ENCODE results near the gene ARMH1.

Gene ARMH1

DNA sequence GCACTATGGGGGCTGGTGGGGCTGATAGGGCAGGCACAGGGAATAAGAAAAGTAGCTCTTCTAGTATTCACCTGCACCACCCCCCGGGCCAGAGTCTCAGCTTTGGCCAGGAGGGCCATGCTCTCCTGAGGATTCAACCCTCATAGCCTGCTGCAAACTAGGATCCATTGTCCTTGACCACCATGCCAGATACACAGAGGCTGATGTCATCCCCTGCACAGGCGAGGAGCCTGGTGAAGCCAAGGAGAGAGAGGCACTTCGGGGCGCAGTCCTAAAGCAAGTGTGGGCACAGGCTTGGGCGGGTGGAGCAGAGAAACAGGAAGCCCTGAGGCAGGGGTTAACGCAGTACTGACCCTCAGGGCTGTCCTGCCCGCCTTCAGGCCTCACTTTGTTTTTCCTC is 29.7 kb upstream of the ARMH1 start:
- DNase-seq (ENCODE audit: low read depth in 1 of 2, low spot score in 1 of 2), result no peak

DNA sequence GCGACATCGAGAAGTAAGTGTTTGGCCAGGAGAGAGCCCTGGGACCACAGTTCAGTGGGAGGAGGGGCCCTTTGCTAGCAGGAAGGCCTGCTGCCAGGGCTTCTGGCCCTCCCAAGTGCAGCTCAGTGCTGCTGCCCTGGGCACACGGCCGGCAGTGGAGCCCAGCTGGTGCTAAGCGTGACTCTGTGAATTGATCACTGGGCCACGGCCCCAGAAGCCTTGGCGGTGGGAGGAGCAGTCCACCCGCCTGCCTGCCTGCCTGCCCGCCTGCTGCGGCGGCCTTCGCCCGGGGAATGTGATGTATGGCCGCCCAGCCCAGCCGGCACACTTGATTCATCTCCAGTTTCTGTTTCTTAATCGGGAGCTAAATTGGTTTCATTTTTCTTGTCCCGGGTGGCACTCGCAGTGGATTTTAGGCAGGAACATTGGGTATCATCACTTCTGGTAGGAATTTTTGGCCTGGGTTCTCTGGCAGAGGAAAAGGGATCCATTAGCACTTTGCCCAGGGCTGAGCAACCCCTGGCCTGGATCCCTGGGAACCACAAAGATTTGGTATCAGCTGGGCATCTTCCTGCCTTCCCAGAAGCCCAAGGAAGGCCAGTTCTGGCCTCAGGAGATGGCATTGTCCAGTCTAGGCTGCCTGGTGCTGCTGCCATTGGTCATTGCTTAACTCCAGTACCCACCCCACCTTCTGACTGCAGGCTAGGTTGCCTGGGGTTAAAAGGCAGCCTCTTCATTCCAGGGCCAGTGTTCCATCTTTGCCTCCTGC is 28.9 kb upstream of the ARMH1 start:
- no peak for DNase-seq (ENCODE audit: low read depth in 1 of 2, low spot score in 1 of 2)

DNA sequence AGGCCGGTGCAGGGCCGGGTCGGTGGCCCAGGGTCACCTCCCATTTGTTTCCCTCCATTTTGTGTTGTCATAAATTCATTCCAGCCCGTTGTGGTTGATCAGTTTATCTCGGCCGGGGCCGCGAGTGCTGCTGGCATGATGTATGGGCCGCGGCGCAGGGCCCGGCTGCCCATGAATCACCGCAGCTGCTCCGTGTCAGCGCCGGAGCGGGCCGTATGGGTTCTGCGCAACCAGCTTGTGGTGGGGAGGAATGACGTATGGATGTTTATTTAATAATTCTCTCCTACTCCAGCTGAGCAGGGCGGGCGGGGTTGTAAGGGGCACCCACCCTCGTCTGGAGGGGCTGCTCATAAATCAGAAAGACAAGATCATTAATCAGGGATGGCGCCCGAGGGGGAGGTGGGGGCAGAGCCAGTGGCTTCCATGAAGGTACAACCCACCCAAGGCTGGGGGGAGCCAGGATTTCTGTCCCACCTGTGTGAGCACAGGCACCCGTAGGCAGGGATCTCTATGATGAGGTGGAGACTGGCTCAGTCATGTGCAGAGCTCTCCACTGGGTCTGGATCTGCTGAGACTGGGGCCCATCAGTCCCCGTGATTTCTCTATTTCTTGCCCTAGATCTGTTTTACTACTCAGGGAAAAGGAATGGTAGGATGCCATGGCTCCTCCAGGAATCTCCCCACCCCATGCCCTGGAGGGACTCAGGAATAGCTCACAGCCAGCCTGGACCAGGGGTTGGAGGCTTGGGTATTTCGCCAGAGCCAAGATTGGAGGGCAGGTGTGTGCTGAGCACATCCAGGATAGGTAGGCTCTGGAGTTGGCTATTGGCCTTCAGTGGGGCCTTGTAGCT is 28.0 kb upstream of the ARMH1 start:
- DNase-seq (ENCODE audit: low read depth in 1 of 2, low spot score in 1 of 2), result no peak

DNA sequence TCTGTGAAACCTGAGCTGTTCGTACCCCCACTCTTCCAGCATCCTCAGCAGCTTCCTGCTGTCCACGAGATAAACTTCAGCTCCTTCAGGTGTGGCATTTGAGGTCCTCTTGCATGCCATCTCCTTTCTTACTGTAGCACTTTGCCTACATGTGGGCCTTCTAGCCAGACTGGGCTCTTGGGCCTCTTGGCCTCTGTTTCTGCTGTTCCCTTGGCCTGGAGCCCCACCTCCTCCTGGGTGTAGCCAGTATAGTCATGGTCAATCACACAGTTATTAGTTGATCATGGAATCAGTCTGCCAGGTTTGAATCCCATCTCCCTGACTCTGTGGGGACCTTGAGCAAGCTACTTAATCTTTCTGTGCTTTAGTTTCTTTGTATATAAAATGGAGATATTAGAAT is 26.6 kb upstream of the ARMH1 start:
- no peak for DNase-seq (ENCODE audit: low read depth in 1 of 2, low spot score in 1 of 2)

DNA sequence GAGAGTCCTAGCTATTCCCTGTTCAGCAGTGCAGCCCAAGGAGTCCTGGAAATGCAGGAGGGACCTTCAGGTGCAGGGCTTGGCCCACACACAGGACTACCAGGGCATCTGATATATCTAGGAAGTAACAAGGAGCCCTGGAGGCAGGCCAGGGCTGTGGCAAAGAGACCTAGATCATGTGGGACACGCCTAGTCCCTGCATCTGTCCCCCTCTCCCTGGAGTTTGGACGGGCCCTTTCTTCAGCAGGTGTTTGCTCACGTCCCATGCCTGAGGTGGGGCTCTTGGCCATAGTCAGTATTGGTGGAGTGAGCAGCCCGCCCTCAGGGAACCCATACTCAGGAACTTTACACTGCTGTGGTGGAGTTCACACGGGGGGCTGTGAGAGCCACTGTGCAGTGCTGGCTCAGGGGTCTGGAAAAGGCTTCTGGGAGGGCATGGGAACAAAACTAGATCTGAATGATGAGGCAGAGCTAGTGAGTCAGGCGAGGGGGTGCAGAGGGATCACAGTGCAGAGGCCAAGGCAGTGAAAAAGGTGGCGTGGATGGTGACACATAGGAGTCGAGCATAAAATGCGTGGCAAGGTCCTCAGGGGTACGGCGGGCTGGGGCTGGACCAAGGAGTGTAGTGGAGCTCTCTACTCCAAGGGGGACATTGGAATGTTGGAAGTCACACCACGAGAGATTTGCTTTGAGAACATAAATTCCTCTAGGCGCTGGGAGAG is 25.8 kb upstream of the ARMH1 start:
- no peak for DNase-seq (ENCODE audit: low read depth in 1 of 2, low spot score in 1 of 2)

DNA sequence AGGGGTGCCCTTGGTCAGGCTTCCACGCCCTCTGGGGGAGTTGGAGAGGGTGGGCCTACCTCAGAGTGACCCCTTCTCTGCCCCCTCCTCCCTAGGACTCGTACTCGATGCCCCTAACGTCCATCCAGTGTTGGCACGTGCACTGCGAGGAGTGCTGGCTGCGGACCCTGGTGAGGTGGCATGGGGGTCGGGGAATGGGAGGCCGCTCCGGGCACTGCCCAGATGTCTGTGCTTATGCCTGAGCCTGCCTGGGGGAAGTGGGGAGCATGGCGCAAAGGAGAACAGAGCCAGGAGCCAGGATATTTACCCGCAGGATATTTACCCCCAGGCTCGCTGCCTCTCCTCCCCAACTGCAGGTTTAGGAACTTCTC is 24.7 kb upstream of the ARMH1 start:
- DNase-seq (ENCODE audit: low read depth in 1 of 2, low spot score in 1 of 2), result no peak

DNA sequence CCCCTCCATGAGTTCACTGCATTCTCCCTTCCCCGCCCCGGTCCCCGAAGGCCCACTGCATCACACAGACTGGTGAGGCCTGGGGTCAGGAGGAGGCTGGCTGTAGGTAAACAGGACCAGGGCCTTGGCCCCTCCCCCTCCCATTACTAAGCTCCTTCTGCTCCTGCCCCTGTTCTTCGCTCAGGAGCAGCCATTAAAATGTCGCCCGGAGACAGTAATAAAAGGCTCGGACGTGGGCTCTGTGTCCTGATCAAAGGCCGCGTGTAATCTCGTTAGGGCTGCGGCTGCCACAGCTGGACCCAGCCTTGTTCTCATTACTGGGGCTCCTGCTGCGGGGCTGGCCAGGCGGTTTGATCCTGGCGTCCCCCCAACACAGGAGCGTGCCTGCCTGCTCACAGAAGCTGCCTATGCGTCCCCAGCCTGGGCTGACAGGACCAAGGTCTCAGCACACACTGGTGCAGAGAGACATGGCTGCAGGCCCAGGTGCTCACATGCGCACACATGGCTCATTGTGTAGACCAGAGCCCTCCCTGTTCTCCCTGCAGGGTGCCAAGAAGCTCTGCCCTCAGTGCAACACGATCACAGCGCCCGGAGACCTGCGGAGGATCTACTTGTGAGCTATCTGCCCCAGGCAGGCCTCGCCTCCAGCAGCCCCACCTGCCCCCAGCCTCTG is 24.2 kb upstream of the ARMH1 start:
- DNase-seq (ENCODE audit: low read depth in 1 of 2, low spot score in 1 of 2), result no peak

DNA sequence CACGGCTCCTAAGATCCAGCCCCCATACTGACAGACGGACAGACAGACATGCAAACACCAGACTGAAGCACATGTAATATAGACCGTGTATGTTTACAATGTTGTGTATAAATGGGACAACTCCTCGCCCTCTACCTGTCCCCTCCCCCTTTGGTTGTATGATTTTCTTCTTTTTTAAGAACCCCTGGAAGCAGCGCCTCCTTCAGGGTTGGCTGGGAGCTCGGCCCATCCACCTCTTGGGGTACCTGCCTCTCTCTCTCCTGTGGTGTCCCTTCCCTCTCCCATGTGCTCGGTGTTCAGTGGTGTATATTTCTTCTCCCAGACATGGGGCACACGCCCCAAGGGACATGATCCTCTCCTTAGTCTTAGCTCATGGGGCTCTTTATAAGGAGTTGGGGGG is 23.4 kb upstream of the ARMH1 start:
- no peak for DNase-seq (ENCODE audit: low read depth in 1 of 2, low spot score in 1 of 2)

DNA sequence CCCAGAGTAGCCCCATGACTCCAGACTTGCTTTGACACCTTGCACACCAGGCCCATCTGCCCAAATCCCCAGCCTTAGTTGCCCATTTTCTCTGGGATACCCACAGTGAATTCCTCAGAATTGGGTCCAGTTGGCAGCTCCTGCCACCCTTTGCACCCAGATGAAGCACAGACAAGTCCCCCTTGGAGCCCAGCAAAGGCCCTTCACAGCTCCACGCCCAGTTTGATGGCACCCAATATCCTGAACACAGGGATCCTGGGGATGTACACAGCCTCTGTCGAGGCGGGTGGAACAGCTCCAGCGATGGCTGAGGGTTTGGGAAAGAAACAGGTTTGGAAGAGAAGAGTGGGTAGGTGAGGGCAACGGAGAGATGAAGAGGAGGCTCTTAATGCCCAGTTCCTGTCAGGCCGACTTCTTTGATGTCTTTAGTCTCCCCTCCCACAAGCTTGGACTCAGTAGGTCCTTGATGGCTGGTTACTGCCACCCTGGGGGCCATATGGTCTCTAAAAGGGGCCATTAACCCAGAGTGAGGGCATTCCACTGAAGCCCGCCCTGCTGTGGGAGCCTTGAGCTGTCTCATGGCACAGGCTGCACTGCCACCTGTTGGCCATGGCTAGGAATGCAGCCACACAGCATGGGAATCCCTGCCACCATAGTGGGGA is 21.9 kb upstream of the ARMH1 start:
- peak; percentile 59 to 62 for DNase-seq (ENCODE audit: low read depth in 1 of 2, low spot score in 1 of 2)

DNA sequence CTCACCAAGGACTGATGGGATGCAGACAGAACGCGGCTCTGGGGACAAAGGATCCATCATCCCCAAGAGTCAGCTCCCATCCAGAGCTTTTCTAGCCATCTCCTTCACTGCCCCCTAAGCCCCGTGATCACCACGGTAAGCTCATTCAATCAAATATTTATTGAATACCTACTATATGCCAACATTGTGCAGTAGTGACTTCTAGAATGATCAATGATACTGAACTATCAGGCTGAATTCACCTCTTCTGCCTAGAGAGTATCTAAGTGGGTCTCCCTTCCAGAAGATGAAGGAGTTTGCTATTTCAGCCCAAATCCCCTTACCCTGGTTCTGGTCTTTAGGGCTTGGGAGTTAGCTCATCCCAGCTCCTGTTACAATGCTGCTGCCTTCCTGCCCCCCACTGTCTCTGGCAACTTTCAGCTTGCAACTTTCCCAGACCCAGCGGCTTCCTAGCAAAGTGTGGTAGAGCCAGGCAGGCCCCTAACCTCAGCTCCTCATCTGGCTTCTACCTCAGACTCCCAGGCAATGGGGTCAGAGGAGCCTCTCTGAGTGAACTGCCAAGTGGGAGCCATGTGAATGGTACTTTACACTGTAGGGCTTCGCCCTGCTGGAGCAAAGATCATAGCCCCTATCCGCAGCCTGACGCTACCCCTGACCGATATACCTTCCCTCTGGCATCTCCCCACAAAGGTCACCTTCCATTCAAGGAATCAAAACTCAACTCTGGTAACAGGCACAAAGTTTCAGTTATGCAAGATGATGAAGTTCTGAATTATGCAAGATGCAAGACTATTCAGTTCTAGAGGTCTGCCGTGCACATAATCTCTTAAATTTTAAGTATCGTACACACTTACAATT is 21.2 kb upstream of the ARMH1 start:
- no peak for DNase-seq (ENCODE audit: low read depth in 1 of 2, low spot score in 1 of 2)

DNA sequence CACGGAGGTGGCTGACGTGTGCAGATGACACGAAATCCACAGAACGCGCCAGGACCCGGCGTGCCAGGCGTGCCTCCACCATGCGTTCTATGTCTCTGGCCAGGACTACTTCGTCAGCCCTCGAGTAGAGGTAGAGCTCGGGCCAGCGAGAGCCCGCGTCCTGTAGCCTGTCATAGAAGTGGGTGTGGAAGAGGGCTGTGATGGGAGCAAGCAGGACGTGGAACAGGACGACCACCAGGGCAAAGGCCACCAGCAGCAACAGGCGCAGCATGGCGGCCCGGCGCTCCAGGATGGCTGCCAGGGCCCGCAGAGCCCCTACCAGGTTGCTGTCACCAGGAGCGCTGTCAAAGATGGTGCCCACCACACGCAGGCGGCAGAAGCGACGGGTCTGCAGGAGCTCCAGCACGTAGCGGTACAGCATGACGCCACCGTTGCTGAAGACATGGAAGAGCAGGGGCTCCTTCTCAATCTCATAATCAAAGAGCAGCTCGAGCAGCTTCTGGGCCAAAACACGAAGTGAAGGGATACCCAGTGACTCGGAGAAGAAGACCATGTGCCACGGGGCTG is 19.8 kb upstream of the ARMH1 start:
- DNase-seq (ENCODE audit: low read depth in 1 of 2, low spot score in 1 of 2), result no peak

DNA sequence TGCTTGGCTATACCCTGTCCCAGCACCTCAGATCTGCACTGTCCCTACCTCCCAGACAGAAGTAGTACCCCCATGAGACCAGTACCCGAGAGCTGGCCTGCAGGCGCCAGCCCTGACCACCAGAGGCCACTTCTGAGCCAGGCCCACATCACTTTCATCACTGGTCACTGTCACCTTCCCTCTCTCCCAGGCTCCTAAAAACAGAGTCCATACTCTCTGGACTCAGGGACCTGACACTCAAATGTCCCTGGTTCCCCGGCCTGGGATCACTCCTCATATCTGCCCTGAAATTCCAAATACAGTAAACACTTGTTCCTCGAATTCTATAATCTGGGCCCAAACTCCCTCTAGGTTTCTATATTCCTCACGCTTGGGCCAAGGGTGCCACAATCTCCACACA is 18.9 kb upstream of the ARMH1 start:
- DNase-seq (ENCODE audit: low read depth in 1 of 2, low spot score in 1 of 2), result no peak

DNA sequence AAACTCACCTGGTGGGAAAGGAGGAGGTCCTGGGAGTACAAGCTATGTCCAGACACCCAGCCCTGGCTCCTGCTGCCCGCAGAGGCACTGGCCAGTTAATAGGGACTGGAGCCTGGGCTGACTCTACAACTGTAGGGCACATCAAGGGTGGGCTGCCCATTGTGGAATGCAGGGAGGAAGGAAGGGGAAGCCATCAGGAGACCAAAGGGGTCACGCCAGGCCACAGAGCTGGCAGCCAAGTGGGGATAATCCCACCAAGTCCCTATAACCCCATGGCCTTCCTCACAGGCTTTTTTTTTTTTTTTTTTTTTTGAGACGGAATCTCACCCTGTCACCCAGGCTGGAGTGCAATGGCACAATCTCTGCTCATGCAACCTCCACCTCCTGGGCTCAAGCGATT is 14.9 kb upstream of the ARMH1 start:
- no peak for DNase-seq (ENCODE audit: low read depth in 1 of 2, low spot score in 1 of 2)

DNA sequence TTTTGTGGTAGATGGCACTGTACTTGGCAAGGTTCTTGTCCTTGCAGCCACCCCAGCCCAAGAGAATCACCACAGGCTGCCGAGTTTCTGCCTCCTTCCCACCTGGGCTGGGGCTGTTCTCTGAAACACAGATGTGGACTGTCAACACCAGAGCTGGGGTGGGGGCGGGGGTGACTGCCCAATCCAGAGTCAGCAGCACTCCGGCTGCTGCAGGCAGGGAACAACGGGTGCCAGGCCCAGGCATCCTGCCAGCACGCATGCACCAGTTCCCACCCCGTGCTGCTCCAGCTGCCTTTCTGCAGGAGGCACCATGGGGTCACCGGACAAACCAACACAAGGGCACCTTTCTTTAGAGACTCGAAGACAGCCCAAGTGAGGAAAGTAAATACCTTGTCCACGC is 14.3 kb upstream of the ARMH1 start:
- no peak for DNase-seq (ENCODE audit: low read depth in 1 of 2, low spot score in 1 of 2)

DNA sequence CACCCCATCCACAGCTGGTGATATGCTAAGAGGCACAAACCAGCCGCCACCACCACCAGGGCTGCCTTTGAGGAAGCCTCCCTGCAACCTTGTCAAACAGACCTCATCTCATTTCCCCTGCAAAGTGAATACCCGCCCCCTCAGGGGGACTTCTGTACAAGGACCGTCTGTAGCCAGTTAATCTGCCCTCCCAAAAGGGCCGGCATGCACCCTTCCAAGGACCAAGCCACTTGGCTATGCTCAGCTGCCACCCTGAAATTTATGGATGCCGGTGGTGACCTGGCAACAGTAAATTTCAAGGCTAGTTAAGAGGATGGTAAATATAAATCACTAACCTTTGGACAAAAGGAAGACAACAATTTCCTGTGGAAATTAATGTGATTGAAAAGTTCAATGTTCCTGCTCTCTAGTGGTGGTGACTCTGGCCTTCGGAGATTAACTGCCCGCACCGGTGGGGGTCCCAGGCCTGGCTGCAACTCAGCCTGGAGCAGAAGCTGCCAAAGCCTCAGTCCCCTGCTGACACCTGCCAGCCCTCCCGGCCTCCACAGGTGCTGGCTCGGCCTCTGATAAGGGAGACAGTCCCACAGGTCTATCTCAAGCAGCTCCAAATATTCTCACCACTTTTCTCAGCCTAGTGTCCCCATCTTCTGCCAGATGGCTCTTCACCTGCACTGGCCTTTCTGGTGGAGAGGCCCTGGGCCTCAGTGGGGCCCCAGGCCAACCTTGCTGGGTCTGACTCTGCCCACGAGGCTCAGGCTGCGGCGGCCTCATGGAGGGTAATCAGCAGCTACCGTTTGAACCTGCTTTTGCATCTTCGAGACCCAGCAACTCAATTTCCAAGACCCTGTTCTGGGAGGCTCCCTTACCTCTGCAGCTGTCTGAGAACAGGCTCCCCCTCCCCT is 12.5 kb upstream of the ARMH1 start:
- no peak for DNase-seq (ENCODE audit: low read depth in 1 of 2, low spot score in 1 of 2)

DNA sequence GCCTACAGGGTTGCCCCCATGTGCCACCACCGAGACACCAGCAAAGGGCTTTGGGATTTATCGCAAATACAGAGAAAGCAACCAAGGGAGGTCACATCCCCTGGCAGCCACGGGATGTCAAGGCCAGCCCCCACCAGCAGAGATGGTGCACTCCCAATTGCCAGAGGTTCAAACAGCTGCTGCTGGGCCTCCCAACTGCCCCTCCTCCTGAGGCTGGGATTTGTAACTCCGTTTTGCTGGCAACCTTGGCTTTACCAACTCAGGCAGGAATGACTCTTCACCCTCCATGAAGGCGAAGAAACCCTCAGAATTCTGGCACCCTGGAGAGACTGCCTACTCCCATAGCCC is 11.9 kb upstream of the ARMH1 start:
- DNase-seq (ENCODE audit: low read depth in 1 of 2, low spot score in 1 of 2), result no peak

DNA sequence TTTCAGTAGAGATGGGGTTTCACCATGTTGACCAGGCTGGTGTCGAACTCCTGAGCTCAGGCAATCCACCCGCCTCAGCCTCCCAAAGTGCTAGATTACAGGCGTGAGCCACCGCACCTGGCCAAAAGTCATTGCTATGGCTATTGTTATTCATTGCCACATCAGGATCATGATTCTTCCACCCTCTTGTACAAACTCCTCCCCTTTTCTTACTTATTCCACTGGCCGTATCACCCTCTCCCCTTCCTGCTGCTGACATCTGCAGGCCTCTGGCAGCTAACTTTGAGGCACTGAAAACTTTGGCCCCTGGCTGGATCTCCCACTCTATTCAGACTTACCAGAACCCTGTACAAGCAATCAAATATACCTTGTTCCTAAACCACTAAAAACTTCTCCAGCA is 11.1 kb upstream of the ARMH1 start:
- DNase-seq (ENCODE audit: low read depth in 1 of 2, low spot score in 1 of 2), result no peak

DNA sequence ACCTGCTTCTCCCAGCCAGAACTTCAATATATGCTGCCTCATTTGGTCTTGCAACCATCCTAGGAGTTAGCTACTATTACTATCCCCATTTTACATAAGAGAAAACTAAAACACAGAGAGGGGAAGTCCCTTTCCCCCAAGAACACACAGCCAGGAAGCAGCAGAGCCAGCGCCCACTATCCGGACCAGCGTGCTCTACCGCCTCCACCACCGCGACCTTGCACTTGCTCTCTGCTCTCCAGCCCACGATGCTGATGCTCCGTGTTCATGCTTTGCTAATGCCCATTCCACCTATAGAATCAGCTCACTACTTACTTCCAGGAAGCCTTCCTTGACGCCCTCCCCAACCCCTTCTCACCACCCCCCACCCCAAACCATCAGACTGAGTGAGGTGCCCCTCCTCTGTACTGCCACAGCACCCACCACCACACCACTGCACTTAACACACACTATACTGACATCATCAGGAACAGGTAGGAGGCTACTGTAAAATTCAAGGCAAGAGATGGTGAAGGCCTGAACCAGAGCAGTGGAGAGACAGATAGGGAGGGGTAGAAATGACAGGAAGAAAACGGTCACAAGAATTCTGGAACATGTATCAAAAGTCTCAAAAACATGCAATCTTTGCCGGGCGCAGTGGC is 9.7 kb upstream of the ARMH1 start:
- no peak for DNase-seq (ENCODE audit: low read depth in 1 of 2, low spot score in 1 of 2)

Data from activated T-helper 1 cell treated with anti-CD3 and anti-CD28 coated beads, Interleukin-2, amount 50 U/mL, for 16 hours (primary cell).